ENCODE data around the gene EIF4H. TPM values are rescaled to one million over a fixed set of nuclear protein-coding genes. Genes with fewer than 3 reads are reported as not detected.
"Not testable (repeated sequence)": the region's sequence is repeated elsewhere in the genome, so short reads cannot be mapped to it uniquely, and the experiment has no call there.

The EIF4H gene
- total and polyA plus RNA-seq, 9 of the 15 experiments (the other 6 are each of a cell fraction or from before 2014, with no cell fraction given) = 11.0 to 435 (median 319) TPM

GRCh38 chr7:74195968-74196654, 22.0 kb downstream of the EIF4H start:
- H3K9ac ChIP-seq (ENCODE audit: insufficient read depth in 1 of 2, low read depth in 2 of 2, low read length in 2 of 2); DNase-seq (ENCODE audit: extremely low read depth in 1 of 4, low spot score in 3 of 4); H3K27me3 ChIP-seq (ENCODE audit: control insufficient read depth in 2 of 2, insufficient read depth in 2 of 2, low read length in 2 of 2); intact Hi-C loops (cut with micrococcal nuclease); H3K4me2 ChIP-seq (ENCODE audit: insufficient read depth, low read length); in situ Hi-C loops (cut with MboI); H3K4me3 ChIP-seq; H3K79me2 ChIP-seq (ENCODE audit: control insufficient read depth, insufficient read depth, low read length); H3K27ac ChIP-seq (ENCODE audit: extremely low read depth, low read depth, low read length); H2AFZ ChIP-seq (ENCODE audit: low read depth, low read length); H4K20me1 ChIP-seq (replicated peaks; ENCODE audit: control insufficient read depth, insufficient read depth, low read length); H3K4me1 ChIP-seq (replicated peaks in 1 of 2; ENCODE audit: control insufficient read depth in 2 of 2, insufficient read depth in 2 of 2, low read length in 2 of 2); H3K9me3 ChIP-seq (replicated peaks; ENCODE audit: control insufficient read depth, insufficient read depth, low read depth, low read length); CTCF ChIA-PET (ENCODE audit: low intra/inter-chr PET ratio); H3K9me1 ChIP-seq (ENCODE audit: control insufficient read depth, insufficient read depth, low read length); FAIRE-seq: not testable (repeated sequence)
- ATAC-seq = peak; percentile 19
- 92% methylated on average over 11 of the region's 19 CpGs for WGBS (ENCODE audit: insufficient coverage, low coverage, missing lambda C conversion rate)
- POLR2A ChIA-PET = interaction anchor here (3.6 kb wide), 1 partner anchor 10 kb away, joined by 14 read pairs; no protein-coding TSS in a partner anchor
- peaks cover 58% of the 10 kb centered on the region for H3K36me3 ChIP-seq (ENCODE audit: control insufficient read depth, insufficient read depth, low read length)
- TSS peak; percentile 57 for BruUV-seq (replicated peaks)
- TF ChIP-seq POLR2G (IDR thresholded peaks at IDR 0.05; ENCODE audit: low read depth, low read length) (peak; percentile 57), POLR2A (conservative IDR thresholded peaks at IDR 0.05) (peak; percentile 50; the same call in 1 of the 2 replicates), POLR2B (IDR thresholded peaks at IDR 0.05; ENCODE audit: low read depth, partially characterized antibody) (peak; percentile 48), SUPT5H (IDR thresholded peaks at IDR 0.05) (peak; percentile 73)

- CTCF ChIA-PET (ENCODE audit: low intra/inter-chr PET ratio) = interaction anchor here (0.6 to 0.7 kb wide), 2 partner anchors 24 to 57 kb away, joined by 3 read pairs; partner anchors contain the start of gene EIF4H
- DNase-seq (ENCODE audit: extremely low read depth in 1 of 4, low spot score in 3 of 4) (no peak), FAIRE-seq (no peak), ATAC-seq (peak; percentile 31)
- peaks cover 45% of the 10 kb centered on the region for H3K36me3 ChIP-seq (ENCODE audit: control insufficient read depth, insufficient read depth, low read length)
- no peak overlapping the region for H2AFZ ChIP-seq (ENCODE audit: low read depth, low read length)
- no peaks in the 10 kb centered on the region for H3K9me1 ChIP-seq (ENCODE audit: control insufficient read depth, insufficient read depth, low read length)
- H3K9ac ChIP-seq (ENCODE audit: insufficient read depth in 1 of 2, low read depth in 2 of 2, low read length in 2 of 2) = no peak overlapping the region
- no peaks in the 10 kb centered on the region for H3K79me2 ChIP-seq (ENCODE audit: control insufficient read depth, insufficient read depth, low read length)
- BruUV-seq (replicated peaks) = no TSS peak
- H3K4me2 ChIP-seq (ENCODE audit: insufficient read depth, low read length) = no peak overlapping the region
- H3K27me3 ChIP-seq (ENCODE audit: control insufficient read depth in 2 of 2, insufficient read depth in 2 of 2, low read length in 2 of 2) = no peaks in the 10 kb centered on the region
- H3K4me3 ChIP-seq = no peak overlapping the region
- H3K9me3 ChIP-seq (replicated peaks; ENCODE audit: control insufficient read depth, insufficient read depth, low read depth, low read length) = no peaks in the 10 kb centered on the region
- POLR2A ChIA-PET = interaction anchor here (0.6 to 3.6 kb wide), 4 partner anchors 8 to 208 kb away, joined by 4 to 14 read pairs (median 6); partner anchors contain the start of gene EIF4H
- no peaks in the 10 kb centered on the region for H3K4me1 ChIP-seq (replicated peaks in 1 of 2; ENCODE audit: control insufficient read depth in 2 of 2, insufficient read depth in 2 of 2, low read length in 2 of 2)
- intact Hi-C loops (cut with micrococcal nuclease) (no loop called here), in situ Hi-C loops (cut with MboI) (no loop called here)
- peaks cover 6% of the 10 kb centered on the region; the same call in 1 of the 2 replicates for H4K20me1 ChIP-seq (replicated peaks; ENCODE audit: control insufficient read depth, insufficient read depth, low read length)
- H3K27ac ChIP-seq (ENCODE audit: extremely low read depth, low read depth, low read length) = no peak overlapping the region
- WGBS (ENCODE audit: insufficient coverage, low coverage, missing lambda C conversion rate) = 92% methylated on average over 9 of the region's 9 CpGs
- TF ChIP-seq FOXJ3 (CRISPR knock-in tag; IDR thresholded peaks at IDR 0.05) (no peak), ZNF57 (CRISPR knock-in tag; IDR thresholded peaks at IDR 0.05) (no peak), HDAC8 (tag; IDR thresholded peaks at IDR 0.05) (no peak), POLR2AphosphoS2 (IDR thresholded peaks at IDR 0.05; ENCODE audit: low read length) (peak; percentile 91), EP300 (IDR thresholded peaks at IDR 0.05; ENCODE audit: low read length) (no peak), ZBTB9 (CRISPR knock-in tag; IDR thresholded peaks at IDR 0.05) (0 out of 2 replicates have a peak, but pooled peaks have one; percentile 49), SUPT5H (IDR thresholded peaks at IDR 0.05) (peak; percentile 69), TFE3 (CRISPR knock-in tag; IDR thresholded peaks at IDR 0.05) (no peak), RBM17 (IDR thresholded peaks at IDR 0.05; ENCODE audit: borderline replicate concordance, low read depth, low read length) (no peak)
Observed at GRCh38 chr7:74197449-74198124, 23.4 kb downstream of the EIF4H start.

Measured in K562 (cell line).